ENCODE results near the gene RICTOR. TPM values are rescaled to one million over a fixed set of nuclear protein-coding genes. Genes with fewer than 3 reads are reported as not detected.

RICTOR gene
- 35.3 TPM for total RNA-seq (ENCODE audit: unreplicated experiment)
- long read RNA-seq, partial matches to known transcripts = 3 of 3 reads
- long read RNA-seq, other reads (novel, unspliced or antisense) = 0 of 3 reads

- no peak for TF ChIP-seq CTCF (IDR thresholded peaks at IDR 0.05; ENCODE audit: unreplicated experiment)
- Mint-ChIP-seq H3K4me1 (ENCODE audit: unreplicated experiment) (peaks cover 17% of the 10 kb centered on the region), H3K36me3 (ENCODE audit: low read depth, unreplicated experiment) (peaks cover 12% of the 10 kb centered on the region), H3K27me3 (ENCODE audit: unreplicated experiment) (peaks cover 12% of the 10 kb centered on the region), H3K9me3 (ENCODE audit: unreplicated experiment) (no peaks in the 10 kb centered on the region), H3K4me3 (ENCODE audit: unreplicated experiment) (peak within 1 kb of the TSS; percentile 97), H3K27ac (ENCODE audit: unreplicated experiment) (peak within 1 kb of the TSS; percentile 97)
- peak; percentile 94 for DNase-seq (ENCODE audit: low spot score)
These were observed at the start of gene RICTOR for GRCh38 chr5:39074017-39074814. Gene RICTOR, minus strand, starts transcription at chr5:39074399. Its CDS starts 22 bp downstream, at chr5:39074377.

GRCh38 chr5:39121922-39122321 lies 47.7 kb upstream of the RICTOR start:
- no peak for DNase-seq (ENCODE audit: low spot score)
- Mint-ChIP-seq H3K27me3 (ENCODE audit: unreplicated experiment) (no peaks in the 10 kb centered on the region), H3K4me3 (ENCODE audit: unreplicated experiment) (no peak overlapping the region), H3K9me3 (ENCODE audit: unreplicated experiment) (no peaks in the 10 kb centered on the region), H3K36me3 (ENCODE audit: low read depth, unreplicated experiment) (no peaks in the 10 kb centered on the region), H3K27ac (ENCODE audit: unreplicated experiment) (no peak overlapping the region), H3K4me1 (ENCODE audit: unreplicated experiment) (peaks cover 6% of the 10 kb centered on the region)
- no peak for TF ChIP-seq CTCF (IDR thresholded peaks at IDR 0.05; ENCODE audit: unreplicated experiment)

- Mint-ChIP-seq H3K4me3 (ENCODE audit: unreplicated experiment) (no peak overlapping the region), H3K9me3 (ENCODE audit: unreplicated experiment) (no peaks in the 10 kb centered on the region), H3K4me1 (ENCODE audit: unreplicated experiment) (peaks cover 6% of the 10 kb centered on the region), H3K36me3 (ENCODE audit: low read depth, unreplicated experiment) (no peaks in the 10 kb centered on the region), H3K27me3 (ENCODE audit: unreplicated experiment) (no peaks in the 10 kb centered on the region), H3K27ac (ENCODE audit: unreplicated experiment) (no peak overlapping the region)
- no peak for TF ChIP-seq CTCF (IDR thresholded peaks at IDR 0.05; ENCODE audit: unreplicated experiment)
- DNase-seq (ENCODE audit: low spot score) = no peak
These were observed 47.1 kb upstream of the RICTOR start for GRCh38 chr5:39121315-39121714.

GRCh38 chr5:39120052-39120420 lies 45.8 kb upstream of the RICTOR start:
- no peak overlapping the region for H3K27ac Mint-ChIP-seq (ENCODE audit: unreplicated experiment)
- H3K4me1 Mint-ChIP-seq (ENCODE audit: unreplicated experiment) = peaks cover 6% of the 10 kb centered on the region
- no peaks in the 10 kb centered on the region for H3K27me3 Mint-ChIP-seq (ENCODE audit: unreplicated experiment)
- no peak for TF ChIP-seq CTCF (IDR thresholded peaks at IDR 0.05; ENCODE audit: unreplicated experiment)
- H3K36me3 Mint-ChIP-seq (ENCODE audit: low read depth, unreplicated experiment) = no peaks in the 10 kb centered on the region
- H3K9me3 Mint-ChIP-seq (ENCODE audit: unreplicated experiment) = no peaks in the 10 kb centered on the region
- no peak for DNase-seq (ENCODE audit: low spot score)
- H3K4me3 Mint-ChIP-seq (ENCODE audit: unreplicated experiment) = no peak overlapping the region

GRCh38 chr5:39119404-39120051 lies 45.3 kb upstream of the RICTOR start:
- TF ChIP-seq CTCF (IDR thresholded peaks at IDR 0.05; ENCODE audit: unreplicated experiment) = no peak
- H3K4me1 Mint-ChIP-seq (ENCODE audit: unreplicated experiment) = peaks cover 6% of the 10 kb centered on the region
- no peaks in the 10 kb centered on the region for H3K9me3 Mint-ChIP-seq (ENCODE audit: unreplicated experiment)
- H3K27ac Mint-ChIP-seq (ENCODE audit: unreplicated experiment) = no peak overlapping the region
- no peaks in the 10 kb centered on the region for H3K36me3 Mint-ChIP-seq (ENCODE audit: low read depth, unreplicated experiment)
- no peaks in the 10 kb centered on the region for H3K27me3 Mint-ChIP-seq (ENCODE audit: unreplicated experiment)
- H3K4me3 Mint-ChIP-seq (ENCODE audit: unreplicated experiment) = no peak overlapping the region
- DNase-seq (ENCODE audit: low spot score) = no peak

Data from endothelial cell (in vitro differentiated cells).